ENCODE measurements around the gene MICB. TPM values are rescaled to one million over a fixed set of nuclear protein-coding genes. Genes with fewer than 3 reads are reported as not detected.
A peak's percentile ranks its signal among the peaks of the same experiment; 100 is the strongest.
"Not testable (repeated sequence)": the region's sequence is repeated elsewhere in the genome, so short reads cannot be mapped to it uniquely, and the experiment has no call there.

MICB gene
- total RNA-seq, 1 donor from 2014 or later = 0.78 TPM

- DNase-seq (ENCODE audit: low spot score) (no peak), ATAC-seq (no peak)
These were observed 23.9 kb upstream of the MICB start for GRCh38 chr6:31473780-31474761.

GRCh38 chr6:31474871-31475286, 23.1 kb upstream of the MICB start:
- DNase-seq (ENCODE audit: low spot score) = no peak
- ATAC-seq = no peak

GRCh38 chr6:31476515-31477139, 21.3 kb upstream of the MICB start:
- DNase-seq (ENCODE audit: low spot score) (no peak), ATAC-seq (no peak)

DNA sequence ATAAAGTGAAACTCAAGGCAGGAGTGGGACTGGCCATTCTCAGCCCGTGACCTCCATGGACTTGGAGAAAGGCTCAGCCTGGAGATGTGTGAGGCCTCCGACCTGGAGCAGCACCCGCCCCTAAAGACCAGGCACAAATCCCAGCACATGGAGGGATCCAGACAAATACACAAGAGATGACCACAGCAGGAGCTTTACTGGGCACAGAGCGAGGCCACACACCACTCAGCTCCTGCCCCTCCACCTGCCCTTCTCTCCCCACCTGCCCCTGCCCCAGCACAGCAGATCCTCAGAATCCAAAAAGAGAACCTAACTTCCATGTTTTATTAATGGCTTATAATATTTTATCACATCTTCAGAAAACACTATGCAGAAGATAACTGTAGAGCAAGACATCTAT, 20.4 kb upstream of the MICB start:
- ATAC-seq = no peak
- DNase-seq (ENCODE audit: low spot score) = no peak

DNA sequence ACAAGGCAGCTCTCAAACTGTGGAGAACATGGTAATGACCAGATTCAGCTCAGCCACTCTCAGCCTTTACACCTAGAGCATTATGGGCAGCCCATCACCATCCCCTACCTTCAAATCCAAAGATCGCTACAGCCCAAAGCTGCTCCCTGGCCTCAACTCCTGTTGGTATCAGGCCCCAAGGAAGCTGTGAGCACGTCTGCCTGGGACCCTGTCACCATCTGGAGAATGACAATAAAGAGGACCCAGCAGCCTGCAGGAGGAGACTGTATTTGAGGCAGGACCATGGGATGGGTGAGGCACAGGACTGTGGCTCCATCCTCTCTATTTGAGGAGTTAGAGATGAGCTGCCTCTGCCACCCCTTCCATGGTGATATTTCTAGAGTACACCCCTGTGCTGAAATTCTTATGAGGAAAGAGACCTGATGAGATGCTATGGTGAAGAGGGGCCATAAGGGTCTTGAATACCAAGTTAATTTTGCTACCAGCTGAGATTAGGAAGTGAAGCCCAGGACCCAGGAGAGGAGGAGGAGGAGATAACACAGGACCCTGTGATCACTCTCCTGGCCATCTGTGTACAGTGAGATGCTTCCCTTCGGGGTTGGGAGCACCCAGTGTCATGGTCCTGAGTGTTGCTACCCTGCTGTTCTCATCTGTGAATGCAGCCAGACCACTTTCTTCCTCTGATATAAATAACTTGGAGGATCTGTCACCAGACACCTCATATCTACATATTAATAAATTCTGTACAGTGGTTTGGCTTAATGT, 19.6 kb upstream of the MICB start:
- ATAC-seq (no peak), DNase-seq (ENCODE audit: low spot score) (no peak)

GRCh38 chr6:31479151-31479932, 18.6 kb upstream of the MICB start:
- DNase-seq (ENCODE audit: low spot score) (no peak), ATAC-seq (no peak)

GRCh38 chr6:31479933-31480535, 17.9 kb upstream of the MICB start:
- ATAC-seq (no peak), DNase-seq (ENCODE audit: low spot score) (no peak)

DNA sequence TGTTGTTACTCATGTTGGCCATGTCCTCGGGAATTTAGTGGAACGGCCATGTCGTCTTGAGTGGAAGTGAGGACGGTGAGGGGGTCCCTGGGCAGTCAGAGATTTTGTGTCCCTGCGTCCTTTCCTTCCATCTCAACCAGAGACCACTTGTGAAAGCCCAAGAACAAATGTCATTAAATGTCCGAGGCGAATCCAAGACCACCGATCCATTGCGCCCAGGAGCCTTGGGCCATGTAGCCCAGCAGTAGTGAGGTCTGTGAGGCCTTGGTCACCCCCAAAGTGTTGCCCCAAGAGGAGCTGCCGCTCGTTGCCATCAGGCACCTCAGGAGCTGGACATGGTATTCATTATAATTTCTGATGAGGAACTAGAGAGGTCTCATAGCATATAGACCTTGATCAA, 17.4 kb upstream of the MICB start:
- ATAC-seq = no peak
- no peak for DNase-seq (ENCODE audit: low spot score)

GRCh38 chr6:31483392-31483791, 14.6 kb upstream of the MICB start:
- DNase-seq (ENCODE audit: low spot score) = no peak
- ATAC-seq = no peak

DNA sequence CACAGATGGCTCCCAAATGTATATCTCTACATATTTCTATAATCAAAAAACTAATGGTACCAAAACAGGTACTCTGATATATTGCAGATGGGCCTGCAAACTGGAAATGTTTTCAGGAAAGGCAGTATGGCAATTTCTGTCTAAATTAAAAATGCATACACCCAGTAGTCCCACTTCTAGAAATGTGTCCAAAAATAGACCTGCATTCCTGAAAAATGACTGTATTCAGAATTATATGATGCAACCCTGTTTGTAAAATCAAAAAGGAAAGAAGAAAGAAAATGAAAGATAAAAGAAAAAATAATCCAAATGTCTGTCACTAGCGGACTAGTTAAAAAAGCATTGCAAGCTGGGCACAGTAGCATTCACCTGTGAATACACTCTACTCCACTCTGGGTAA, 12.9 kb upstream of the MICB start:
- no peak for ATAC-seq

DNA sequence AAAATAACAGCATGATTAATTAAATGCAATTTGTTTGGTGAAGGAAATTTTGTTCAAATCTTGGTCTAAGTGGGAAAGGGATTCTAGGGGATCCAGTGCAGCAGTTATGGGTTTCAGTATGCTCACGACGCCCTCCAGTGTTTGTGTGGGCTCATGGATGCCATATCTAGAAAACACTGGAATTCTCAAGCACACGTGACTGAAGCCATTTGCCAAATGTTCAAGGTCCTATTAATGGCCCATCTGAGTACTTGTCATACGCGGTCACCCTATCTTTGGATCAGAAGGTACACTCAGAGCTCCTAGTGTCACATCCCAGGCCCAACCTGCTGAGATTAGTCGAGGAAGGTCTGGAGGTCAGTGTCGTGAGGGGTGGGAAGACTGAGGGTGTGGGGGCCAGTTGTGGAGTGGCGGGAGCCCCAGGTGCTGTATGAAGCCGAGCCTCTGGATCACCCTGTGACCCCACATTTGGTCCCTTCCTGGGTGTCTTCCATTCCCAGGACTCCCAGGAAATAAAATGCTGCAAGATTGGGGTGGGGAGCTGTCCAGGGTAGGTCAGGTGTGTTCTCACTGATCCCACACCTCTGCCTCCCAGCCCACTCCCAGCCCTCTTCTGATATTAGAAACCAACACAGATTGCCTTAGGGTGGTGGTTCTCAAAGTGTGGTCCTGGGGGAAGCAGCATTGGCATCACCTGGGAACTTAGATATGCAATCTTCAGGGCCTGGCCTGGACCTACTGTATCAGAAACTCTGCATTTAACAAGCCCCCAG, 11.7 kb upstream of the MICB start:
- not testable (repeated sequence) for DNase-seq (ENCODE audit: low spot score)
- ATAC-seq = peak; percentile 94

More for the DNA sequence above, 12.9 kb upstream of the MICB start:
- DNase-seq (ENCODE audit: low spot score) = no peak

DNA sequence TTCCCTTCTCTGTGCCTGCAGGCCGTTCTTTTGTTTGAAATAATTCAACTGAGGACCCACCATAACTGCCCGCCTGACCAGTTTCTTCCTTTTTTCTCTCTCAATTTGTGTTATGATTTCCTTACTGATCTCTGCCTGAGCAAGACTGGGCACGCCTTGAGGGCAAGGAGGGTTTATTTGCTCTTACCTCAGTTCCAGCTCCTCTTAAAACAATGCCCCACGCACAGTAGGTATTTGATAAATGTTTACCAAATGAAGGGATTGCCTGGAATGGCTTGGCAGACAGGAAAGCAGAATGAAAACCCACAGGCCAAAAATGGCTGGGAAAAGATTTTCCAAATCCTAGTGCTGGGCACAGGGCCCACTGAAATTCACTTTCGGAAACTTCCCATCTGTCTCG, 10.3 kb upstream of the MICB start:
- DNase-seq (ENCODE audit: low spot score) = peak; percentile 19
- not testable (repeated sequence) for ATAC-seq

DNA sequence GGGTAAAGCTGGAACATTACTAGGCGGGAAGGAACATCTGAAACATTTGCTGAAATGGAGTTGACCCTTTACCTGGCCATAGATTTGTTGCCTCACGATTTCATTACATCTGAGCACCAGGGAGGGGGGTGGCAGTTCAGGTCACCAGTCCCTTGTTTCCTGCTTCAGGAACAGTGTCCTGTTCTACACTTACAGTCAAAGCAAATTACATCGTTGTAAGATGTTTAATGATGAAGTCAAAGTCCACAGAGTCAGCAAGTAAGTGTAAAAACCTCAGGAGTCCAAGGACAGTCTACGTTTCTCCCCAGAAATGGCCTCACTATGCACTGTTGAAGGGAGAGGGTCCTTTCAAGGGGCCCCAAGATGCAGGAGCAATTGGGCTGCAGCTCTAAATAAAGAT, 8.9 kb upstream of the MICB start:
- ATAC-seq (no peak), DNase-seq (ENCODE audit: low spot score) (peak; percentile 18)

DNA sequence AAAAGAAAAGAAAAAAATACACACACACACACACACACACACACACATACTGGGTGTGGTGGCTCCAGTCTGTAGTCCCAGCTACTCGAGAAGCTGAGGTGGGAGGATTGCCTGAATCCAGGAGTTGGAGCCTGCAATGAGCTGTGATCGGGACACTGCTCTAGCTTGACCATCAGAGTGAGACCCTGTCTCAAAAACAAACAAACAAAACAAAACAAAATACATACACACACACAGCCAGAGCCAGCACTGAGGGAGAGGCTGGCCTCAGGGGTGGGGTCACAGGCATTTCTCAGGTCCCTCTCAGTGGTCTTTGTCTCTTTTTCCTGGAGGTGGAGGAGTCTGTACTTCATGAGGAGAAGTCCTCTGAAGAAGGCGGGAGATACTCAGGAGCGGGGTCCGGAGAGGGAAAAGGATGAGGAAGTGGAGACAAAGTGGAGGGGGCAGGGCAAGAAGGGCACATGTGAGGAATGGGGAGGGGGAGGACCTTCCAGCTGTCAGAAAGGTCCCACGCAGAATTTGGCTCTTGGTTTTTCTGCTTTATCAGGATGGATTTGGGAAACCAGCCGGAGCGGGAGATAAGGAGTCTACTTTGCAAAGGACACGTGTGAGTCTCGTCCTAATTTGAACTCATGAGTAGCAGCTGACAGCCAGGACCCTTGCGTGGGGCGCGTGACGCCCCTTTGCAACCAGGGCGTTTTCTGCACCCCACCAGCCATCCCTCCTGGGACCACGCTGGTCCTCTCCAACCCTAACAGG, 7.7 kb upstream of the MICB start:
- no peak for ATAC-seq
- DNase-seq (ENCODE audit: low spot score) = peak; percentile 35

DNA sequence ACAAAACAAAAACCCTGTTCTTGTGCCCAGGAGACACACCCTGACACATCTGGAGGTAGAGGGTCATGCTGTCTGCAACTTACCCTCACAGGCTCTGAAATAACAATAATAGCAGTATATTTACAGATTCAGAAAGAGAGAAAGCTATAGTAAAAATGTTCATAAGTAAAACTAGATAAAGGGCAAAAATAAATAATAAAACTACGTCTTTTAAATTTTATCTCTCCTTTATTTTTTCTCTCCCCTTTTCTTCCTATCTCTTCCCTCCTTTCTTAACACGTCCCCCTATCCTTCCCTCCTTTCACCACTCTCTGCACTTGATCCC, 4.4 kb upstream of the MICB start:
- ATAC-seq; DNase-seq (ENCODE audit: low spot score): not testable (repeated sequence)

DNA sequence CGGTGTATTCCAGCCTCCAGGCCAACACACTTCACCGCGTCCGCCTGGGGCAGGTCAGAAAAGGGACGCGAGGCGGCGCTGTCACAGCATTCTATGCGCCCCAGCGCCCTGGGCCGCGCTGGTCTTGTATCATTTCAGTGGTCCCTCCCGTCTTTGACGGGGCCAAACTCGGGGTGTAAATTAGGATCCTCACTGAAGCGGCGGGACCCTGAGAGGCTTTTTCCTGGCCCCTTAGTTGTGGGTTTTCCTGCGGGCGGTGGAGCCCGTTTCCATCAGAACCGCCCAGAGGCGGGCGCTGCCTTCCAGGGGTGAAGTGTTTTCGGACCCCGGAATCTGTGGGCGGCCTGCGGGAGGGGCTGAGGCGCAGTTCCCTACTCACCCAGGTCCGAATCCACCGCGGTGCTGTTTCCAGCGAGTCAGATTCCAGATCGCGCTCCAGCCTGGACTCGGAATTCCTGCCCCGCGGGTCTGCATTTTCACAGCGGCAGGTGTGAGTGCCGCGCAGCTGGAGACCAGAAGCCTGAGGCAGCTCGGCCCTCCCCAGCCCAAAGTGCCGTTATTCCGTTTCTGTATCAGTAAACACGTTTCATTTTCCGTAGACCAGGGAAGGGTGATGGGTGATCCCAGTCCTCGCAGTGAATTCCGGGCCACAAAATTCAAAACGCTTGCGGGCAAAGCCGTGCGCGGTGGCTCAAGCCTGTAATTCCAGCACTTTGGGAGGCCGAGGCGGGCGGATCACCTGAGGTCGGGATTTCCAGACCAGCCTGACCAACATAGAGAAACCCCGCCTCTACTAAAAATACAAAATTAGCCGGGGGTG, 3.9 kb upstream of the MICB start:
- ATAC-seq = peak; percentile 81
- peak; percentile 80 for DNase-seq (ENCODE audit: low spot score)

GRCh38 chr6:31495580-31495979, 2.4 kb upstream of the MICB start:
- DNase-seq (ENCODE audit: low spot score) (no peak), ATAC-seq (no peak)

GRCh38 chr6:31496826-31497225, 1.1 kb upstream of the MICB start:
- not testable (repeated sequence) for DNase-seq (ENCODE audit: low spot score); ATAC-seq
